Breast epithelium (tissue), 4 donors: ENCODE data around the gene BBLN. TPM values are rescaled to one million over a fixed set of nuclear protein-coding genes. Genes with fewer than 3 reads are reported as not detected.
A peak's percentile ranks its signal among the peaks of the same experiment; 100 is the strongest.

Experiments used
- DNase-seq, 2 donors: peaks; one replicate each; pipeline ENCODE4 v3.0.0-alpha.2; 2019; ENCODE audit warnings: low spot score in 2 of 2
- H3K27ac ChIP-seq, 2 donors: fragments of 200-600 bp; sonication (generic) in 1 of 2; one replicate each; pipeline ENCODE4 v1.5.1; 2016 to 2019; ENCODE audit warnings: mild to moderate bottlenecking in 1 of 2
- H3K27me3 ChIP-seq, 2 donors: fragments of 200-600 bp; sonication (generic) in 1 of 2; one replicate each; pipeline versions ENCODE4 v1.5.1 to v1.6.0; 2017 to 2019; ENCODE audit warnings: control low read depth in 1 of 2, mild to moderate bottlenecking in 1 of 2
- H3K36me3 ChIP-seq: fragments of 200-600 bp; one replicate; pipeline ENCODE4 v1.5.1; 2019
- H3K4me1 ChIP-seq, 2 donors: fragments of 200-600 bp; sonication (generic); one replicate each; pipeline ENCODE4 v1.5.1; 2016 to 2019; ENCODE audit warnings: control low read depth in 1 of 2
- H3K4me3 ChIP-seq, 3 donors: fragments of 200-600 bp; sonication (generic); 1 replicate in 2 of 3; 2 replicates in 1 of 3; pipeline ENCODE4 v1.5.1; 2016 to 2019; ENCODE audit warnings: mild to moderate bottlenecking in 3 of 3, moderate library complexity in 2 of 3
- H3K9me3 ChIP-seq, 2 donors: fragments of 200-600 bp; sonication (generic) in 1 of 2; one replicate each; pipeline ENCODE4 v1.5.1; 2016 to 2019; ENCODE audit warnings: control low read depth in 1 of 2
- POLR2A ChIP-seq: fragments of 450-650 bp; IDR thresholded peaks from one replicate; pipeline ENCODE4 v1.6.1; 2016; ENCODE audit warnings: antibody characterized with exemption, mild to moderate bottlenecking, moderate library complexity
- POLR2AphosphoS5 ChIP-seq, 3 donors: sonication (generic); formaldehyde crosslinking; IDR thresholded peaks; one replicate each; pipeline ENCODE4 v1.6.1; 2017; ENCODE audit warnings: antibody characterized with exemption in 3 of 3
- intact Hi-C: fragments of 100-400 bp; cut with DNase I; formaldehyde crosslinking; loops from one replicate; pipeline ENCODE4 v1.15.1; 2023; ENCODE audit warnings: low total_unique reads
- total RNA-seq, 3 donors: library from RNA; depleted of rRNA; stranded (reverse); fragments of >200 nt; gene quantifications; one replicate each; pipeline ENCODE4 v1.1.0, GENCODE V29; 2016
- TF ChIP-seq, protein P1 (sequence below), 3 donors: fragments of 450-650 bp; IDR thresholded peaks; one replicate each; pipeline ENCODE4 v1.5.1; 2016 to 2017; ENCODE audit warnings: antibody characterized with exemption in 3 of 3, mild to moderate bottlenecking in 3 of 3, moderate library complexity in 3 of 3

BBLN gene
- total RNA-seq, 3 donors from 2014 or later = 144 to 232 (median 152) TPM

DNA sequence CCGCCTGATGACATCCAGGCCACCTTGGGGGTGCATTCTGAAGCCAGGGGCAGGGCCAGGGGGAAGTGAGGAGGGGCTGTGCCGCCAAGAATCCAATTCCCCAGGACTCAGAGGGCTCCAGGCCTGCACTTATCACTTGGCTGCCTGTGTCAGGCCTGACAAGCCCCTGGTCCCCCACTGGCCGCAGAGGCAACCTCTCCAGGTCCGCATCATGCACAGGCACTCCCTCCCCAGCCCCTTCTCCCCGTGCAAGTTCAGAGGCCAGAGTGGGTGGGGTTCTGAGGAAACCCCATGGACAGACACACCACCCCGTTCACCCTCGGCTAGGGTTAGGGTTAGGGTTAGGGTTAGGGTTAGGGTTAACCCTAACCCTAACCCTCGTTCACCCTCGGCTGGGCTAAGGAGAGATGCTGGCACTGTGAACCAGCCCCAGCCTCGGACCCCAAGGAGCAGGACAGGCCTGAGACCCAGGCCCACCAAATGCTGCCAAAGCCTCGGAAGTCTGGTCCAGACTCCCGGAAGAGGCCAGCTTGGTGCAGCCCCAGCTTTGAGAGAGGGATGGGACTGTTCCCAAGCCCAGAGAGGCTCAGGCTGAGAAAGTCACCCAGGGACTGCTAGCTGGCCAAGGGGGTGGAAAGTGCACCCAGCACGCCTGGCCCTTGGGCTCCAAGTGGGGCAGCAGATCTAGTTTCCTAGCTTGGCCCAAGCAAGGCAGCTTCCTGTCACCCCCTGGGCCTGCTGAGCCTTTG, 5.9 kb upstream of the BBLN start:
- TF ChIP-seq POLR2A (no peak), POLR2AphosphoS5 (IDR thresholded peaks at IDR 0.05) (no peak)
- TF ChIP-seq, protein P1, sequence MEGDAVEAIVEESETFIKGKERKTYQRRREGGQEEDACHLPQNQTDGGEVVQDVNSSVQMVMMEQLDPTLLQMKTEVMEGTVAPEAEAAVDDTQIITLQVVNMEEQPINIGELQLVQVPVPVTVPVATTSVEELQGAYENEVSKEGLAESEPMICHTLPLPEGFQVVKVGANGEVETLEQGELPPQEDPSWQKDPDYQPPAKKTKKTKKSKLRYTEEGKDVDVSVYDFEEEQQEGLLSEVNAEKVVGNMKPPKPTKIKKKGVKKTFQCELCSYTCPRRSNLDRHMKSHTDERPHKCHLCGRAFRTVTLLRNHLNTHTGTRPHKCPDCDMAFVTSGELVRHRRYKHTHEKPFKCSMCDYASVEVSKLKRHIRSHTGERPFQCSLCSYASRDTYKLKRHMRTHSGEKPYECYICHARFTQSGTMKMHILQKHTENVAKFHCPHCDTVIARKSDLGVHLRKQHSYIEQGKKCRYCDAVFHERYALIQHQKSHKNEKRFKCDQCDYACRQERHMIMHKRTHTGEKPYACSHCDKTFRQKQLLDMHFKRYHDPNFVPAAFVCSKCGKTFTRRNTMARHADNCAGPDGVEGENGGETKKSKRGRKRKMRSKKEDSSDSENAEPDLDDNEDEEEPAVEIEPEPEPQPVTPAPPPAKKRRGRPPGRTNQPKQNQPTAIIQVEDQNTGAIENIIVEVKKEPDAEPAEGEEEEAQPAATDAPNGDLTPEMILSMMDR (IDR thresholded peaks at IDR 0.05) = no peak
- Histone ChIP-seq H3K27ac (no peak overlapping the region), H3K9me3 (no peaks in the 10 kb centered on the region), H3K36me3 (no peaks in the 10 kb centered on the region), H3K4me1 (peaks cover 4 to 7% of the 10 kb centered on the region in 2 donors), H3K27me3 (no peaks in the 10 kb centered on the region), H3K4me3 (no peak overlapping the region)
- intact Hi-C loops = no loop called here
- no peak for DNase-seq

DNA sequence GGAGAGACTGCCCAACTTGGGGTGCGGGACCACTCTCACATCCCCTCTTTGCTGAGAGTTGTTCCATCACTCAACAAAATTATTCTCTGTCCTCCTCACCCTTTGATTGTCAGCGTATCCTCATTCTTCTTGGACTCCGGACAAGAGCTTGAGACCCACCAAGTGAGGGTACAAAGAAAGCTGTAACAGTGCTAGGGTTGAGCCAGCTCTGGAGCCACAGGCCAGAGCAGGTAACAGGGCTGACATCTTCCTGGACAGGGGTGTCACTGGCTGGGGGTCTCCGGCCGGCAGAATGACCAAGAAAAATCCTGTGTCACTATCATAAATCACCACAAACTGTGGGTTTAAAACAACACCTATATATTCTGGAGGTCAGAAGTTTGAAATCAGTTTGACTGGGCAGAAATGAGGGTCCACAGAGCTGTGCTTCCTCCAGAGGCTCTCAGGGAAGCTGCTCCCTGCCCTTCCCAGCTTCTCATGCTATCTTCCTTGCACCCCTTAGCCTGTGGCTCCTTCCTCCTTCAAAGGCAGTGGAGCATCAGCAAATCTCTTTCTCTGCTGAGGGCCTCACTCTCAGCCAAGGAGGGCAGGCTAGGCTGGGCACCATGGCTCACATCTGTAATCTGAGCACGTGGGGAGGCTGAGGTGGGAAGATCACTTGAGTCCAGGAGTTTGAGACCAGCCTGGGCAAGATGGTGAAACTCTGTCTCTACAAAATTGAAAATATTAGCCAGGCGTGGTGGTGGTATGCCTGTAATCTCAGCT, 4.1 kb upstream of the BBLN start:
- no peak for DNase-seq
- Histone ChIP-seq H3K36me3 (no peaks in the 10 kb centered on the region), H3K4me1 (no peaks in the 10 kb centered on the region), H3K4me3 (no peak overlapping the region), H3K27ac (no peak overlapping the region), H3K27me3 (no peaks in the 10 kb centered on the region), H3K9me3 (no peaks in the 10 kb centered on the region)
- TF ChIP-seq, protein P1 (IDR thresholded peaks at IDR 0.05) = no peak
- TF ChIP-seq POLR2A (no peak), POLR2AphosphoS5 (IDR thresholded peaks at IDR 0.05) (no peak)
- intact Hi-C loops = no loop called here

DNA sequence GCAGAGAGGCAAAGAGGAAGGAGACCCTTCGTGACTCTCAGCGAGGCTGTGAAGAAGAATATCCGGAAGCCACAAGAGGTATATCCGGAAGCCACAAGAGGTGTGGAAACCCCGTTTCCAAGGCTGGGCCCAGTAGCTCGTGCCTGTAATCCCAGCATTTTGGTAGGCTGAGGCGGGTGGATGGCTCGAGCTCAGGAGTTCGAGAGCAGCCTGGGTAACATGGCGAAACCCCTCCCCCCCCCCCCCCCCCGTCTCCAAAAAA, 612 bp upstream of the BBLN start:
- no peaks in the 10 kb centered on the region for H3K36me3 ChIP-seq
- no peaks in the 10 kb centered on the region for H3K27me3 ChIP-seq
- intact Hi-C loops = no loop called here
- TF ChIP-seq POLR2A (no peak), POLR2AphosphoS5 (IDR thresholded peaks at IDR 0.05) (no peak)
- TF ChIP-seq, protein P1 (IDR thresholded peaks at IDR 0.05) = no peak
- H3K4me1 ChIP-seq = no peaks in the 10 kb centered on the region
- no peak for DNase-seq
- peak overlapping the region; percentile 80 to 86 for H3K27ac ChIP-seq
- H3K4me3 ChIP-seq = peak overlapping the region; percentile 73 to 84 (median 80)
- no peaks in the 10 kb centered on the region for H3K9me3 ChIP-seq

DNA sequence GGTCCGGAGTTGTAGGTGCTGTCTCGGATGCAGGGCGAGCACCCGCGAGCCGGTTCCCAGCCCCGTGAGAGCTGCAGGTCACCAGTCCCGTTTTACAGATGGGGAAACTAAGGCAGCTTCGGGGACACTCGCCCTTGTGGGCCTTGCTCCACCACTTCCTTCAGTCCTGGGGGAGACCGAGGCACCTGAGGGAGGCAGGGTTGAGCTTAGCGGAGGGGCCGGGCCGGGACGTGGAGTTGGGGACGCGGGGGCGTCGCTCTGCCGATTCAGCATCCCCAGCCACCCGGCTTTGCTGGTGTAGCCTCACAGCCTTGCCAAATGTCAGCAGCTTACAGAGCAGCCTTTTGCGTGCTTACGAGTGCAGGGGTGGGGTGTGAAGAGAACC, 530 bp downstream of the BBLN start:
- Histone ChIP-seq H3K27ac (peak overlapping the region; percentile 50 to 86), H3K36me3 (no peaks in the 10 kb centered on the region), H3K27me3 (no peaks in the 10 kb centered on the region), H3K9me3 (no peaks in the 10 kb centered on the region), H3K4me1 (no peaks in the 10 kb centered on the region), H3K4me3 (peak overlapping the region; percentile 73 to 84 (median 80))
- intact Hi-C loops = no loop called here
- TF ChIP-seq POLR2AphosphoS5 (IDR thresholded peaks at IDR 0.05) = peak in 1 of 3 donors; percentile 0
- no peak for TF ChIP-seq POLR2A
- no peak for DNase-seq

DNA sequence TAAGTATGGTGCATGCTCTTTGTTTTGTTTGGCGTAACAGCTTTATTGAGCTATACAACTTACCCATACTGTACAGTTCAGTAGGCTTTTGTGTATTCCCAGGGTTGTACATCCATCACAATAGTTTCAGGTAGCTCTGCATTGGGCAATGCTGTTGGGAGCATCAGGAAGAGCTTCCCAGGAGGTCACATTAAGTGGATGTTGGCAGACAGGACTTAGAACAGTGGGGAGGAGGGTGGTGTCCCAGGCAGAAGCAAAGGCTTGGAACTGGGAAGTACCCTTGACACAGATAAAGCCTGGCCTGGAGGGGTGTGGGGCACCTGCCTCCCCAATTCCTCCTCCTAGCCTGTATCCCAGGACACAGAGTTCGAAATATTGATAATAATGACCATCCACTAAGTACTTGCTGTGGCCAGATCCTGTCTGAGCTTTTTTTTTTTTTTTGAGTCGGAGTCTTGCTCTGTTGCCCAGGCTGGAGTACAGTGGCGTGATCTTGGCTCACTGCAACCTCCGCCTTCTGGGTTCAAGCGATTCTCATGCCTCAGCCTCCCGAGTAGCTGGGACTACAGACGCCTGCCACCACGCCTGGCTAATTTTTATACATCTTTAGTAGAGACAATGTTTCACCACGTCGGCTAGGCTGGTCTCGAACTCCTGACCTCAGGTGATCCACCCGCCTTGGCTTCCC, 1.3 kb downstream of the BBLN start:
- H3K36me3 ChIP-seq = peaks cover 1% of the 10 kb centered on the region
- H3K27ac ChIP-seq = no peak overlapping the region
- H3K27me3 ChIP-seq = no peaks in the 10 kb centered on the region
- H3K9me3 ChIP-seq = no peaks in the 10 kb centered on the region
- no peaks in the 10 kb centered on the region for H3K4me1 ChIP-seq
- DNase-seq = no peak
- intact Hi-C loops = no loop called here
- TF ChIP-seq, protein P1 (IDR thresholded peaks at IDR 0.05) = no peak
- TF ChIP-seq POLR2AphosphoS5 (IDR thresholded peaks at IDR 0.05) (no peak), POLR2A (no peak)
- peak overlapping the region in 1 of 3 donors; percentile 80 for H3K4me3 ChIP-seq
